Retina (tissue), 1 donor: ENCODE results near the gene LRP11.
"Not testable (repeated sequence)": the region's sequence is repeated elsewhere in the genome, so short reads cannot be mapped to it uniquely, and the experiment has no call there.

Source experiments
- DNase-seq: peaks from one replicate; pipeline ENCODE4 v3.0.0-alpha.2; 2016

The LRP11 gene

GRCh38 chr6:149863698-149864577 lies at the start of gene LRP11:
TSS of gene LRP11 (minus strand) at chr6:149864359. CDS start at chr6:149864020, 339 bp downstream.
- DNase-seq, result peak; percentile 89

DNA sequence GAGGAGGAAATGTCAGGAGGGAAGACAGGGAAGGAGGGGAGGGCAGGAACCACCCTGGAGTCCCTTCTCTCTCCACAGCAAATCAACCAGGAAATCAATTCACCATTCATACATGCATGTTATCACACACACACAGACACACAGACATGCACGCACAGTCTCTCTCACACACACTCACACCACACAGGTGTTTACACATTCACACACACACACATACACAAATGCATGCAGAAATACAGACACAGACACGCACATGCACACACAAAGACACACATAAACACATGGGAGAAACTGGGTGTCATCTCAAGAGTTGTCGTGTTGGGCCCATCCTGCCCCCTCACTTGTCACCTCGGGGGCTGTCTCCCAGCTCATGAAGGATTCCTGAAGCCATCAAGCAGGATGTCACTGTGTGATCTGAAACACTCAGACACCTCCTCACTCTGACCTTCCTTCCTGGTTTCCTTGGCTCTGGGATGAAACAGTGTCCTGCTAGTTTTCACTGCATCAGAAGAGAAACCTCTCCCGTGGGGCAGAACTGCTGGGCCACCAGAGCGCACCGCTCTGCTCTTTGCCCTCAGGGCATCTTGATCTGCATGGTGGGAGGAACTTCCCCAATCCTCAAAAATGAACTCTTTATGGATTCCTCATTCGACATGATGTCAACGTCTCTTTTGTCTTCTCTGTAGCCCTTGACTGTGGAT lies 49.5 kb upstream of the LRP11 start:
- DNase-seq, result no peak

DNA sequence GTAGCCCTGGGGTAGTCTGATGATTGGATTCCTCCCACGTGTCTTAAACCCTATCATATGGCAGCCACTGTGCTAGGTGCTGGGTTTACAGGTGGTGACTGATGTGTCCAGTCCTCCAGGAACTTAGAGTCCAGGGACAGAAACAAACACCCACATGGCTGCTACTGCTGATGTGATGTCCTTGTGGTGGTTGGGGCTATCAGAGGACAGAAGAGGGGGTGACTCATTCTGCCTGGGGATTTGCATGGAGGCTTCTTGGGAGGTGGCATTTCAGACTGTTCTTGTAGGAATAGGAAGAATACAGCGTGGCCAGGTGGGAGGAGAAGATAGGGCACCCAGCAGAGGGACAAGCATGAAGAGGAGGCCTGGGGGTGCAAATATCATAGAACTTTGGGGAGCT lies 48.9 kb upstream of the LRP11 start:
- DNase-seq, result no peak

- DNase-seq, result not testable (repeated sequence)
These were observed 48.5 kb upstream of the LRP11 start for GRCh38 chr6:149912680-149913079.

GRCh38 chr6:149910721-149911151 lies 46.6 kb upstream of the LRP11 start:
- DNase-seq, result no peak

- DNase-seq, result no peak
These were observed 45.7 kb upstream of the LRP11 start for GRCh38 chr6:149909701-149910470.

DNA sequence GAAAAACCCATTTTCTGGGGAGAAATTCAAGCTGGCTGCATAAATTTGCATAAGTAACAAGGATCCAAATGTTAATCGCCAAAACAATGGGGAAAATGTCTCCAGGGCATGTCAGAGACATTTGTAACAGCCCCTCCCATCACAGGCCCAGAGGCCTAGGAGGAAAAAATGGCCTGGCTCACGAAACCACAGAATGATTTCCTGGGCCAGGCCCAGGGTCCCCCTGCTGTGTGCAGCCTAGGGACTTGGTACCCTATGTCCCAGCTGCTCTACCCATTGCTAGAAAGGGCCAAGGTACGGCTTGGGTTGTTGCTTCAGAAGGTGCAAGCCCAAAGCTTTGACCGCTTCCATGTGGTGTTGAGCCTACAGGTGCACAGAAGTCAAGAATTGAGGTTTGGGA lies 44.3 kb upstream of the LRP11 start:
- DNase-seq, result not testable (repeated sequence)

GRCh38 chr6:149907317-149907716 lies 43.2 kb upstream of the LRP11 start:
- no peak for DNase-seq

GRCh38 chr6:149906405-149906804 lies 42.2 kb upstream of the LRP11 start:
- DNase-seq, result no peak

DNA sequence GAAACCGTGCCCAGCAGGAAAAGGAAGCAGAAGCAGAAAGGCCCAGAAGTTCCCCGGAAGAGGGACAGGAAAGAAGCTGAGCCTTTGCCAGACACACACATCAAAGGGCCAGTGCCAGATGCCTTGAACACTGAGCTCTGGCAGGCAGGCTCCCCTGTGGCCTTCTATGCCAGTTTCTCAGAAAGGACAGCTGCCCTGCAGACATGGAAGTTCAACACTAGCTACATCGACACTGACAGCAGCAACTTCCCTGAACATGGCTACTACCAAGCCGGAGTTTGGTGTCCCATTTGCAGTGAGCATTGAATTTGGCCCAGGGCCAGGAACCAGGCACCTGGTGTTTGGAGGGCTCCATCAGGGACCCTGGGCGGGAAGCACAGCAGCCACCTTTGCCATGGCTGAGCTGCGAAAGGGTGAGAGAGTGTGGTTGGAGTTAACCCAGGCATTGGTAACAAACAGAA lies 41.8 kb upstream of the LRP11 start:
- DNase-seq, result no peak

DNA sequence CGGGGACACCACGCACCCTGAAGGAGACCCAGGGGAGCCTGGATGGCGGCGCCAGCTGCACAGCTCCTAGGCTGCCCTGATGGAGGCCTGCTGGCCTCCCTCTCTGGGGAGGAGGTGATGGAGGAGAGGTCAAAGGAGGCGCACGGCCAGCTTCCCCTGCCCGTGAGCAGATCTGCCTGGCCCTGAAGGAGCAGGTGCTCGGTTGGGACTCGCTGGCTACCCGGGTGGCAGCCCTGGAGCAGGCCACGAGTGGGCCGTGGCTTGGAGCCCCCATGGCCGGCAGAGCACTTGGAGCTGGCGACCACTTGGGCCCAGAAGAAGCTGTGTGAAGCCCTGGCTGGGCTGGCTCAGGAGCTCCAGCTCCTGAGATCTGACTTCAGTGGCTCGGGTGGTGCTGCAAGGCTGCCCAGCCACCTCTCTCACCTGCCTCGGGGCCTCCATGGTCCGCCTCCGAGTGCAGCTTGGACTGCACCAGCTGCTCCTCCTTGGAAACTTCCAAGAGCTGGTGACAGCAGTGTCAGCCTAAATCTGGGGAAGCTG lies 41.3 kb upstream of the LRP11 start:
- no peak for DNase-seq

GRCh38 chr6:149904661-149905370 lies 40.7 kb upstream of the LRP11 start:
- no peak for DNase-seq

GRCh38 chr6:149903938-149904611 lies 39.9 kb upstream of the LRP11 start:
- DNase-seq, result no peak

GRCh38 chr6:149901444-149902140 lies 37.4 kb upstream of the LRP11 start:
- DNase-seq, result no peak

DNA sequence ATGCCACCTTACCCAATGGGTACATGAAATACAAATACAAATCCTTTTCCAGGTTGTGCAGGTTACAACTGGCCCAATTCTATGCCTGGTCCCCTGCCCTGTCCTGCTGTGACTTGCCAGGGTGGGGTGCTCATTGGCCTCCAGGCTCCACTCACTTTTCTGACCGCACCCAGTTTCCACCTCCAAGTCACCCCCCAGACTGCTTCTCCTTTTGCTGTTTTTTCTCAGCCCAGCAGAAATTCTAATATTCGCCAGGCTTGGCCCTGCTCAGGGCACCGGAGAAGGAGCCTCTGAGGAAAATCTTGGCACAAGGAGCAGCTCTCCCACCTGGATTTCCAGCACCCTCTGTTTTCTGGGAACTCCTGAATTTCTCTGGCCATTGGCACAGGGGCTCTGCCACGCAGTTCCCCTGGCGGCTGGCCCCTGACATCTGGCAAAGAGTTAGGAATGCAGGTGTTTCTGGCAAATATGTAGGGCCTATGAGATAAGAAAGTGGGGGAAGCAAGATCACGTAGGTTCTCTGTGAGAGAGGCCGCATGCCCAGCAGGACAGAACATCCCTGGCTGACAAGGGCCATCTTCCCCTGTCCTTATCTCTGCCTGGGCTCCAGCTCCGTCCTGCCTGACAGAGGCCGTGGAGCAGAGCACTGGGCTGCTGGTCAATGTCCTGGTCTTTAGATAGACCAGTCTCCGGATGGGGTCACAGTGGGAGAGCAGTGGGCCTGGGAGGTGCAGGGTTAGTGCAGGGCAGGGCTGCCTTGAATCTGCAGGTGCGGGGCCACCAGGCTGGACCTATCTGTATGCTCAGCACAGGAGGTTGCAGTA lies 36.7 kb upstream of the LRP11 start:
- no peak for DNase-seq

DNA sequence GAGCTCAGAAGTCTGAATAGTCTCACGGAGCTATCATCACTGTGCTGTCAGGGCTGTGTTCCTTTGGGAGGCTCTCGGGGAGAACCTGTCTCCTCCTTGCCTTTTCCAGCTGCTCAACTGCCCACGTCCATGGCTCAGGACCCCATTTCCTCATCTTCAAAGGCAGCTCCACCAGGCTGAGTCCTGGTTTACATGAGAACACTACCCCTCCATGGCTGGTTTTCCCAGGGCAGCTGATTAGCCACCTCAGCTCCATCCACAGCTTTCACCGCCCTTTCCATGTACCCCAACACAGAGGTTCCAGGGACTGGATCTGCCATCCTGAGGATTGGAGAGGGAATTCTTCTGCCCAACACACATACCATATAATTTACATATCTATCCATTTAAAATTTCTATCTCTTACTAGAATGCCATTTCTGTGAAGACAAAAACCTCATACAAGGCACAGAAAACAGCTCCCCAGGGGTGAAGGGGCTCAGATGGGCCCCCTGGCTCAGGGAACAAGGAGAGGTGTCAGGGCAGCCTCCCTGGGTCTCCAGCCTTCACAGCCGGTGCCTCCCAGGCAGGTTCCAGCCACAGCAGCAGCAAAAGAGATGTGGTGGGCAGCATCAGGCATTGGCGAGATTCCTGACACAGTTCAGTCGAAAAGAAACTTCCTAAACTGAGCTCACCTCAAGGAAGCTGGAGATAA lies 35.9 kb upstream of the LRP11 start:
- DNase-seq, result no peak

DNA sequence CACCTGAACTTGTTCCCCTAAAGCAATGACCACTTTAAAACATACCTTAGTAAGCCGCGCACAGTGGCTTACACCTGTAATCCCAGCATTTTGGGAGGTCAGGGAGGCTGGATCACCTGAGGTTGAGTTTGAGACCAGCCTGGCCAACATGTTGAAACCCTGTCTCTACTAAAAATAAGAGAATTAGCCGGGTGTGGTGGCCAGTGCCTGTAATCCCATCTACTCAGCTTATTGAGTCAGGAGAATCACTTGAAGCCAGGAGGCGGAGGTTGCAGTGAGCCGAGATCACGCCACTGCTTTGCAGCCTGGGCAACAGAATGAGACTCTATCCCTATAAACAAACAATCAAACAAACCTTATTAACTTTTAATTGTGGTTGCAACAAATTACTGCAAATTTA lies 35.3 kb upstream of the LRP11 start:
- no peak for DNase-seq

DNA sequence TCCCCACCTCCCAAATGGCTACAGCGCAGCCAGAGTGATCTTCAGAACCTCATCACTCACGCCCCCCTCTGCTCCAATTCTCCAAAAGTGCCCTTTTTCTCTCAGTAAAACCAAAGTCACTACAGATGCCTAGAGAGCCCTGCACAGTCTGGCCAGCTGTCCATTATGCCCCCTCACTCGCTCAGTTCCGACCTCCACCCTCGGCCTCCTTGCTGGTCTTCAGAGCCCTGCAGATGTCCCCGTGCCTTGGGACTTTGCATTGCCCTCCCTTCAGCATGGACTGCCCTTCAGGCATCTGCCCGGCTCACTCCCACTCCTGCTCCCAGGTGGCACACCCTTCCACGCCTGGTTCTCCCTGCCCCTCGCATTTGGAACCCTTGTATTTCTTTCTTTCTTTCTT lies 34.8 kb upstream of the LRP11 start:
- no peak for DNase-seq
